Neural progenitor cell (in vitro differentiated cells): ENCODE measurements around the gene SLC22A23. TPM values are rescaled to one million over a fixed set of nuclear protein-coding genes. Genes with fewer than 3 reads are reported as not detected.
"Not testable (repeated sequence)": the region's sequence is repeated elsewhere in the genome, so short reads cannot be mapped to it uniquely, and the experiment has no call there.

Experiments
- DNase-seq: peaks from one replicate; pipeline ENCODE4 v3.0.0-alpha.2; 2016; ENCODE audit warnings: low spot score
- H2AFZ ChIP-seq: fragments of 200-600 bp; sonication (generic); replicated peaks from 2 replicates; pipeline ENCODE4 v1.6.1; 2016; ENCODE audit warnings: antibody characterized with exemption
- H3F3A ChIP-seq: fragments of 200-600 bp; sonication (generic); 2 replicates; pipeline ENCODE4 v1.6.1; 2016; ENCODE audit warnings: antibody characterized with exemption, low read depth
- H3K27ac ChIP-seq: fragments of 200-600 bp; sonication (generic); 2 replicates; pipeline ENCODE4 v1.5.1; 2016; ENCODE audit warnings: mild to moderate bottlenecking
- H3K27me3 ChIP-seq: fragments of 200-600 bp; sonication (generic); 2 replicates; pipeline ENCODE4 v1.6.1; 2016; ENCODE audit warnings: mild to moderate bottlenecking, moderate library complexity
- H3K36me3 ChIP-seq: fragments of 200-600 bp; sonication (generic); 2 replicates; pipeline ENCODE4 v1.5.1; 2016
- H3K4me1 ChIP-seq: fragments of 200-600 bp; sonication (generic); 2 replicates; pipeline ENCODE4 v1.6.1; 2016; ENCODE audit warnings: mixed run types
- H3K4me2 ChIP-seq: fragments of 200-600 bp; sonication (generic); 2 replicates; pipeline ENCODE4 v1.6.1; 2016
- H3K4me3 ChIP-seq: fragments of 200-600 bp; sonication (generic); 2 replicates; pipeline ENCODE4 v1.5.1; 2016
- H3K79me2 ChIP-seq: fragments of 200-600 bp; sonication (generic); 2 replicates; pipeline ENCODE4 v1.6.1; 2016; ENCODE audit warnings: low read depth
- H3K9ac ChIP-seq: fragments of 200-600 bp; sonication (generic); 2 replicates; pipeline ENCODE4 v1.6.1; 2016
- H3K9me3 ChIP-seq: fragments of 200-600 bp; sonication (generic); 2 replicates; pipeline ENCODE4 v1.5.1; 2016; ENCODE audit warnings: low read depth
- H4K20me1 ChIP-seq: fragments of 200-600 bp; sonication (generic); 2 replicates; pipeline ENCODE4 v1.6.1; 2016; ENCODE audit warnings: low read depth
- H3K27ac Mint-ChIP-seq: 3 replicates; pipeline ENCODE4 v1.8.0; 2021; ENCODE audit warnings: mixed read lengths
- H3K27me3 Mint-ChIP-seq: 2 replicates; pipeline ENCODE4 v1.8.0; 2022; ENCODE audit warnings: low read depth, mild to moderate bottlenecking, inconsistent platforms, moderate library complexity, mixed read lengths; ENCODE audit not compliant: insufficient read depth
- H3K36me3 Mint-ChIP-seq: 3 replicates; pipeline ENCODE4 v1.8.0; 2021; ENCODE audit warnings: mixed read lengths
- H3K4me1 Mint-ChIP-seq: 3 replicates; pipeline ENCODE4 v1.8.0; 2021; ENCODE audit warnings: mixed read lengths
- H3K4me3 Mint-ChIP-seq: 3 replicates; pipeline ENCODE4 v1.8.0; 2021; ENCODE audit warnings: mild to moderate bottlenecking, moderate library complexity, mixed read lengths
- H3K9me3 Mint-ChIP-seq: 3 replicates; pipeline ENCODE4 v1.8.0; 2020; ENCODE audit warnings: mixed read lengths
- CTCF ChIP-seq: fragments of 200-600 bp; sonication (generic); IDR thresholded peaks from 2 replicates; pipeline ENCODE4 v1.5.1; 2017; ENCODE audit warnings: antibody characterized with exemption, mild to moderate bottlenecking
- EZH2 ChIP-seq: fragments of 200-600 bp; sonication (generic); IDR thresholded peaks from 2 replicates; pipeline ENCODE4 v1.6.1; 2017; ENCODE audit warnings: antibody characterized with exemption, mild to moderate bottlenecking, moderate library complexity
- EZH2phosphoT487 ChIP-seq: fragments of 200-600 bp; sonication (generic); IDR thresholded peaks from 2 replicates; pipeline ENCODE4 v1.6.1; 2017; ENCODE audit warnings: antibody characterized with exemption
- total RNA-seq: library from RNA; depleted of rRNA; stranded (reverse); fragments of >200 nt; gene quantifications from 2 replicates; pipeline ENCODE4 v1.2.3, GENCODE V29; 2015; ENCODE audit warnings: low replicate concordance

Gene SLC22A23
- total RNA-seq, 1 donor from 2014 or later, result 0.99 TPM

- Histone ChIP-seq H3K27ac (no peak overlapping the region), H3K4me3 (no peak overlapping the region), H3K4me2 (no peak overlapping the region), H3K79me2 (no peaks in the 10 kb centered on the region), H3F3A (no peaks in the 10 kb centered on the region), H3K9ac (no peak overlapping the region), H3K36me3 (no peaks in the 10 kb centered on the region), H2AFZ (no peak overlapping the region), H3K27me3 (no peaks in the 10 kb centered on the region), H4K20me1 (no peaks in the 10 kb centered on the region), H3K9me3 (no peaks in the 10 kb centered on the region), H3K4me1 (peaks cover 6% of the 10 kb centered on the region)
- no peak for DNase-seq
- peaks cover 29% of the 10 kb centered on the region for H3K36me3 Mint-ChIP-seq
- H3K27me3 Mint-ChIP-seq, result no peaks in the 10 kb centered on the region
- H3K27ac Mint-ChIP-seq, result no peak overlapping the region
- TF ChIP-seq CTCF (no peak), EZH2phosphoT487 (no peak), EZH2 (no peak)
- H3K4me3 Mint-ChIP-seq, result no peak overlapping the region
- H3K4me1 Mint-ChIP-seq, result peaks cover 28% of the 10 kb centered on the region
- H3K9me3 Mint-ChIP-seq, result peaks cover 5% of the 10 kb centered on the region
Observed at GRCh38 chr6:3386374-3386857, 70.4 kb downstream of the SLC22A23 start.

- no peaks in the 10 kb centered on the region for H3K27me3 ChIP-seq
- peaks cover 5% of the 10 kb centered on the region for H3K9me3 Mint-ChIP-seq
- no peaks in the 10 kb centered on the region for H3F3A ChIP-seq
- no peak for DNase-seq
- H3K4me2 ChIP-seq, result no peak overlapping the region
- no peak for TF ChIP-seq EZH2phosphoT487
- no peak for TF ChIP-seq EZH2
- TF ChIP-seq CTCF, result no peak
- H3K9ac ChIP-seq, result no peak overlapping the region
- H3K4me3 Mint-ChIP-seq, result no peak overlapping the region
- peak overlapping the region; percentile 35 for H3K27ac Mint-ChIP-seq
- H3K36me3 ChIP-seq, result no peaks in the 10 kb centered on the region
- no peaks in the 10 kb centered on the region for H3K9me3 ChIP-seq
- no peaks in the 10 kb centered on the region for H3K79me2 ChIP-seq
- H3K27me3 Mint-ChIP-seq, result no peaks in the 10 kb centered on the region
- H4K20me1 ChIP-seq, result no peaks in the 10 kb centered on the region
- H3K27ac ChIP-seq, result no peak overlapping the region
- peaks cover 9% of the 10 kb centered on the region for H3K4me1 ChIP-seq
- no peak overlapping the region for H2AFZ ChIP-seq
- peaks cover 33% of the 10 kb centered on the region for H3K4me1 Mint-ChIP-seq
- no peak overlapping the region for H3K4me3 ChIP-seq
- peaks cover 29% of the 10 kb centered on the region for H3K36me3 Mint-ChIP-seq
Observed at GRCh38 chr6:3385660-3386151, 71.1 kb downstream of the SLC22A23 start.

GRCh38 chr6:3385181-3385580, 71.7 kb downstream of the SLC22A23 start:
- not testable (repeated sequence) for H3K4me3 Mint-ChIP-seq, H2AFZ ChIP-seq, H3K4me3 ChIP-seq, DNase-seq, H3K27me3 Mint-ChIP-seq, H3K9me3 Mint-ChIP-seq, H3K4me2 ChIP-seq, H3K27ac ChIP-seq, H4K20me1 ChIP-seq, H3K9me3 ChIP-seq, H3K27me3 ChIP-seq, H3K27ac Mint-ChIP-seq, H3F3A ChIP-seq, H3K79me2 ChIP-seq, H3K9ac ChIP-seq, H3K36me3 ChIP-seq, H3K4me1 ChIP-seq
- Mint-ChIP-seq H3K36me3 (peaks cover 27% of the 10 kb centered on the region), H3K4me1 (peaks cover 34% of the 10 kb centered on the region)

GRCh38 chr6:3384241-3385143, 72.4 kb downstream of the SLC22A23 start:
- no peak for DNase-seq
- Mint-ChIP-seq H3K4me1 (peaks cover 38% of the 10 kb centered on the region), H3K27me3 (no peaks in the 10 kb centered on the region), H3K36me3 (peaks cover 24% of the 10 kb centered on the region), H3K9me3 (peaks cover 5% of the 10 kb centered on the region), H3K4me3 (no peak overlapping the region), H3K27ac (no peak overlapping the region)
- no peak overlapping the region for H3K27ac ChIP-seq
- H3K27me3 ChIP-seq, result no peaks in the 10 kb centered on the region
- no peak overlapping the region for H3K4me2 ChIP-seq
- H3F3A ChIP-seq, result no peaks in the 10 kb centered on the region
- no peaks in the 10 kb centered on the region for H3K79me2 ChIP-seq
- no peak overlapping the region for H2AFZ ChIP-seq
- H3K9ac ChIP-seq, result no peak overlapping the region
- H3K4me1 ChIP-seq, result peaks cover 9% of the 10 kb centered on the region
- H4K20me1 ChIP-seq, result no peaks in the 10 kb centered on the region
- no peaks in the 10 kb centered on the region for H3K9me3 ChIP-seq
- no peak overlapping the region for H3K4me3 ChIP-seq
- H3K36me3 ChIP-seq, result no peaks in the 10 kb centered on the region
- TF ChIP-seq CTCF (no peak), EZH2phosphoT487 (no peak), EZH2 (no peak)
